Ishikawa (cell line): ENCODE data around the gene NUDC.

Source experiments
- CEBPB ChIP-seq: IDR thresholded peaks from 2 replicates; pipeline ENCODE4 v1.6.1; 2012
- EP300 ChIP-seq: IDR thresholded peaks from 2 replicates; pipeline ENCODE4 v1.6.1; 2012; ENCODE audit warnings: borderline replicate concordance
- RAD21 ChIP-seq: IDR thresholded peaks from 2 replicates; pipeline ENCODE4 v1.6.1; 2012; ENCODE audit warnings: low read depth
- REST ChIP-seq: IDR thresholded peaks from 2 replicates; pipeline ENCODE4 v1.6.1; 2012; ENCODE audit warnings: low read depth, mild to moderate bottlenecking

- TF ChIP-seq RAD21 (no peak), REST (no peak), EP300 (no peak), CEBPB (no peak)
Measured at GRCh38 chr1:26936823-26937222, 15.3 kb downstream of the NUDC start.
